RPMI8226 (cell line): Measurements from ENCODE around the gene SND1.

Source experiments
- DNase-seq: peaks from one replicate; pipeline ENCODE4 v3.0.0-alpha.2; 2015

SND1 gene

GRCh38 chr7:127810696-127811660 is 159.0 kb downstream of the SND1 start:
- DNase-seq = no peak

- DNase-seq = no peak
These were observed 160.5 kb downstream of the SND1 start for GRCh38 chr7:127812540-127812939.

- peak; percentile 61 for DNase-seq
These were observed 162.1 kb downstream of the SND1 start for GRCh38 chr7:127813991-127814541.

GRCh38 chr7:127815631-127816145 is 163.7 kb downstream of the SND1 start:
- no peak for DNase-seq

GRCh38 chr7:127816354-127817190 is 164.6 kb downstream of the SND1 start:
- DNase-seq = no peak

- DNase-seq = no peak
These were observed 165.5 kb downstream of the SND1 start for GRCh38 chr7:127817466-127817865.

- no peak for DNase-seq
These were observed 166.3 kb downstream of the SND1 start for GRCh38 chr7:127818306-127818705.

GRCh38 chr7:127819975-127820731 is 168.2 kb downstream of the SND1 start:
- DNase-seq = no peak

- DNase-seq = no peak
These were observed 168.7 kb downstream of the SND1 start for GRCh38 chr7:127820732-127821085.

GRCh38 chr7:127821146-127821545 is 169.2 kb downstream of the SND1 start:
- DNase-seq = no peak

GRCh38 chr7:127822822-127823508 is 171.0 kb downstream of the SND1 start:
- no peak for DNase-seq

- DNase-seq = no peak
These were observed 172.7 kb downstream of the SND1 start for GRCh38 chr7:127824682-127825081.

- DNase-seq = no peak
These were observed 177.0 kb downstream of the SND1 start for GRCh38 chr7:127828843-127829500.

- no peak for DNase-seq
These were observed 179.6 kb downstream of the SND1 start for GRCh38 chr7:127831318-127832219.

- DNase-seq = no peak
These were observed 180.6 kb downstream of the SND1 start for GRCh38 chr7:127832592-127832991.

- no peak for DNase-seq
These were observed 181.6 kb downstream of the SND1 start for GRCh38 chr7:127833641-127834040.

- DNase-seq = no peak
These were observed 183.7 kb downstream of the SND1 start for GRCh38 chr7:127835679-127836078.

GRCh38 chr7:127837816-127838410 is 185.9 kb downstream of the SND1 start:
- peak; percentile 71 for DNase-seq

- no peak for DNase-seq
These were observed 186.9 kb downstream of the SND1 start for GRCh38 chr7:127838816-127839415.
